NT2/D1 (cell line): ENCODE results near the gene DEPDC1.

Source experiments
- SUZ12 ChIP-seq: IDR thresholded peaks from 2 replicates; pipeline ENCODE4 v1.6.1; 2011; ENCODE audit not compliant: insufficient read length, insufficient read depth; ENCODE audit errors: extremely low read depth
- YY1 ChIP-seq: IDR thresholded peaks from 2 replicates; pipeline ENCODE4 v1.6.1; 2011; ENCODE audit not compliant: insufficient read length, insufficient read depth
- ZNF274 ChIP-seq: IDR thresholded peaks from 2 replicates; pipeline ENCODE4 v1.6.1; 2011; ENCODE audit warnings: mild to moderate bottlenecking, low read depth, low read length

DNA sequence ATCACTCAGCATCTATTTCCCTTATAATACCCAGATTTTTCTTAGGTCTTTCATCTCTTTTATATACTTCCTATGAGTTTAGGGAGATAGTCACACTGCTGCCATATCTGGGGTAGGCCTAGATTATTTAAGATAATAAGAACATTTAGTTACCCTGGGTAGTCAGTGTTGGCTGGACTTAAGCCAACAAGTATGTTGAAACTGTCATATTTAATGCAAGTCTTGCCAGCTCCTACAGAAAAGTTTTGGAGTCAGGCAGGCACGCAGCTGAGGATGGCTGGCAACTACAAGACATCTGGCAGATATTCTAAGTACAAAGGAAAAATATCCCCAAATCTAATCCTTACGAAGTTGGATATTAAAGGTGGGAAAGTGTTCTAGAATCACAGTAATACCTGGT is 19.2 kb upstream of the DEPDC1 start:
- no peak for TF ChIP-seq SUZ12
- no peak for TF ChIP-seq ZNF274
- no peak for TF ChIP-seq YY1
